Activated CD4-positive, alpha-beta T cell treated with anti-CD3 and anti-CD28 coated beads, Interleukin-2, Interleukin-4, amounts not matched to agents 100 ng/mL and 50 ng/mL, durations not matched to agents 16 hours and 8 hours (primary cell): Measurements from ENCODE around the gene BPIFA3.

Source experiments
- DNase-seq: peaks from one replicate; pipeline ENCODE4 v3.0.0-alpha.2; 2020; ENCODE audit warnings: low spot score

Gene BPIFA3

DNA sequence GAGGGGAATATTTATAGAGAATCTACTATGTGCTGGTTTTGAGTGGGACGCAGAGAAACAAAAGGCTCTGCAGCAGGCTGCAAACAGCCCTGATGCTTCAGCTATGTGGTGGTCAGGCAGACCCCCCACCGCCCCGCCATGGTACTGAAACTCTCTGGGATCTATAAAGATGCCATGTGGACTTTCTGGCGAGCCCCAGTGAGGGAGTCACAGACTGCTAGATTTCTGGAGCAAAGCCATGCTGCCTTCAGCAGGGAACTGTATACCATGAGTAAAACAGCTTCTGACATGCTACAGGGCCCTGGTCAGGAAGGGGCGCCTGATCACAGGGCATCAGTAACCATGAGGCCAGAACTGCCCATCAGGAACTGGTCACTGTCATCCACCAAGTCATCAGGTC is 46.6 kb downstream of the BPIFA3 start:
- no peak for DNase-seq

DNA sequence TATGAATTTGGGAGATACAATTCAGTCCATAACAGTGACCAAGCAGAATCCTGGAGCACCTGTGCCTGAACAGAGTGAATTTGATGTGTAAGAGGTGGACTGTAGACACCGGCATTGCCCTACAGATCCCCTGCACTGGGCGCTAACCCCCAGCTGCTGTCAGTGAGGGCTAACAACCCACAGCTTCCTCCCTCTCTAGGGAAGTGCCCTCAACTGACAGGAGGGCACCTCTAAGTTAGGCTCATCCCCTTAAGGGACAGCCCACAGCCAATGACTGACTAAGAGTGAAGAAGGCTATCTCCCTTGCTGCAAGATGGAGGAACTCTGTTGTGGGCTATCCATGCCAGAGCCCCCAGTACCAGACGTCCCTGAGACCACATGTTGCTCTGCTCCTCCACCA is 50.5 kb downstream of the BPIFA3 start:
- no peak for DNase-seq

- no peak for DNase-seq
These were observed 55.2 kb downstream of the BPIFA3 start for GRCh38 chr20:33272155-33272873.

- peak; percentile 48 for DNase-seq
These were observed 56.1 kb downstream of the BPIFA3 start for GRCh38 chr20:33273117-33273851.

DNA sequence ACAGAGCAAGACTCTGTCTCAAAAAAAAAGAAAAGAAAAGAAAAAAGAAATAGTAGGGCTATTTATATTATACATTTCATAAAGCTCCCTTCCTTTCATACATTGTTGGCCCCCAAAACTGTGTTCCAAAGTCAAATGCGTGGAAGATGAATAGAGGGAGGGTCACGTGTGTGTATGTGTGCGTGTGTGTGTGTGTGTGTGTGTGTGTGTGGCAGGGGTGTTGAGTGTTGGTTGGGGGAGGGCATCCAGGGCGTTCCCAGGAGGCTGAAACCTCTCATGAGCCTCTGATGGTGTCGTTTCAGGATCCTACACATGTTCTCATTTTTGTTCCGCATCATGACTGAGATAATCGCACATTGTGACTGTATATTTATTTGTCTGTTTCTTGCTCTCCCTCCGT is 58.1 kb downstream of the BPIFA3 start:
- DNase-seq = no peak

- DNase-seq = no peak
These were observed 58.7 kb downstream of the BPIFA3 start for GRCh38 chr20:33275871-33276270.

DNA sequence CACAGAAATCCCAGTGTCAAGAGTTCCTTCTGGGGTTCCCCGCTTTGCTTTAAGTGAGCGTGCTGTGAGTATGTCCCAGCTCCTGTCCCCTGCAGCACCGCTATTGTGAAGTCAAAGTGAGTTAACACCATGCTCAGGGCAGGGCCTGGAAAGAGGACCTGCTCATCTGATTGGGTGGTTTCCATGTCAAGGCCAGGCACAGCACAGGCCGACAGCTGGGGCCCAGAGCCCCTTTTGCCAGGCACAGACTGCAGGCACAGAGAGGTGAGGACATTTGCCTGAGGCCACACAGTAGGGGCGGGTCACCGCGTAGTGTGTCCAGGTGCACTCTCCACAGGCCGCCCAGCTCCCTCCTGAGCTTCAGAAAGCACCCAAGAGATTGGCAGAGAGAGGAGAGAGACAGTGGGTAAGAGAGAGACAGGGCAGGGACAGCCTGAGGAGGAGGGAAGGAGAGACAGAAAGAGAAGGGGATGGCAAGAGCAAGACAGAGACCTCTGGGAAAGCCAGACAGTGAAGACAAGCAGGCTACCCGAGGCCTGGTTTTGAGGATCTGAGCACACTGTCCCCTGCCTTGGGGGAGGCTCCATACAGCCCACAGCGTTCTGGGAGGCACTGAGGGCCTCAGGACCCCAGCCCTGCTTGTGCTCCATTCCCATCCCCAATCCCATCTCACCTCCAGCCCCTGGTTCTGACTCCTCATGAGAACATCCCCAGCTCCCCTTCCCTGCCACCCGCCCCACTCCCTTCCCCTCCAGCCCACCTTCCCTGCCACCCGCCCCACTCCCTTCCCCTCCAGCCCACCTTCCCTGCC is 59.4 kb downstream of the BPIFA3 start:
- no peak for DNase-seq
